ENCODE data around the gene SERPINA1. TPM values are rescaled to one million over a fixed set of nuclear protein-coding genes. Genes with fewer than 3 reads are reported as not detected.
A peak's percentile ranks its signal among the peaks of the same experiment; 100 is the strongest.

Gene SERPINA1
- total RNA-seq, 1 experiment from 2014 or later = 3.2 TPM

DNA sequence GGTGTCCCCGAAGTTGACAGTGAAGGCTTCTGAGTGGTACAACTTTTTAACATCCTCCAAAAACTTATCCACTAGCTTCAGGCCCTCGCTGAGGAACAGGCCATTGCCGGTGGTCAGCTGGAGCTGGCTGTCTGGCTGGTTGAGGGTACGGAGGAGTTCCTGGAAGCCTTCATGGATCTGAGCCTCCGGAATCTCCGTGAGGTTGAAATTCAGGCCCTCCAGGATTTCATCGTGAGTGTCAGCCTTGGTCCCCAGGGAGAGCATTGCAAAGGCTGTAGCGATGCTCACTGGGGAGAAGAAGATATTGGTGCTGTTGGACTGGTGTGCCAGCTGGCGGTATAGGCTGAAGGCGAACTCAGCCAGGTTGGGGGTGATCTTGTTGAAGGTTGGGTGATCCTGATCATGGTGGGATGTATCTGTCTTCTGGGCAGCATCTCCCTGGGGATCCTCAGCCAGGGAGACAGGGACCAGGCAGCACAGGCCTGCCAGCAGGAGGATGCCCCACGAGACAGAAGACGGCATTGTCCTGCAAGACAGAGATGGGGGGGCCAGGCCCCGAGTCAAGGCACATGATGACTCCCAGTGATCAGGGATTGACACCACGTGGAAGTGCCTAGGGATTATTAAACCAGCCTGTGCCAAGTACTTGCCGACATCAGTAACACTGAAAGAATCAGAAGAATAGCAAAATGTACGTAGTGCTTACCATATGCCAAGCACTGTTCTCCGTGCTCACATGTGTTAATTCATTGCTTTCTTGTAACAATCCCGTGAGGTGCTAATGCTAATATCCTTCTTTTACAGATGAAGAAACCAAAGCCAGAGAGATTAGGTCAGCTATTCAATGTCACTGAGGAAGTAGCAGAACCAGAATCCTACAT, 5.4 kb downstream of the SERPINA1 start:
- DNase-seq (ENCODE audit: low spot score) = no peak

DNA sequence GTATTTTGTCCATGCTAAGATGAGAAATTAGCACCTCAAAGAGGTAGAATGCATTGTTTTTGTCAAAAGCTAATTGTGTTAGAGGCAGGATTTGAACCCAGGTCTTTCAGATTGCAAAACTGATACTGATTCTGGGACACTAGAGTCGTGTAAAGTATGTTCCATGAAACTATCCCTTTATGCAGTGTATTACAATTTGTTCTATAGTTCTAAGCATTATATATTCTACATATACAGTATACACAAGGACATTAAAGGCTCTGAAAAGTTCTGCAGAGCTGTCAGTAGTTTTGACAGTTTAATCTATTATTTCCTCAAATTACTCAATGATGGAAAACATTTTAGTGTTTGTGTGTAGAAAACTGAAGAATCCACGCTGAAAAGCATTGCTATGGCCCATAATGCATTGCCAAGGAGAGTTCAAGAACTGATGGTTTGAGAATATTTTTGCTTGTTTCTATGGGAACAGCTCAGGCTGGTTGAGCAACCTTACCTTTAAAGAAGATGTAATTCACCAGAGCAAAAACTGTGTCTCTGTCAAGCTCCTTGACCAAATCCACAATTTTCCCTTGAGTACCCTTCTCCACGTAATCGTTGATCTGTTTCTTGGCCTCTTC, 6.2 kb downstream of the SERPINA1 start:
- DNase-seq (ENCODE audit: low spot score) = no peak

DNA sequence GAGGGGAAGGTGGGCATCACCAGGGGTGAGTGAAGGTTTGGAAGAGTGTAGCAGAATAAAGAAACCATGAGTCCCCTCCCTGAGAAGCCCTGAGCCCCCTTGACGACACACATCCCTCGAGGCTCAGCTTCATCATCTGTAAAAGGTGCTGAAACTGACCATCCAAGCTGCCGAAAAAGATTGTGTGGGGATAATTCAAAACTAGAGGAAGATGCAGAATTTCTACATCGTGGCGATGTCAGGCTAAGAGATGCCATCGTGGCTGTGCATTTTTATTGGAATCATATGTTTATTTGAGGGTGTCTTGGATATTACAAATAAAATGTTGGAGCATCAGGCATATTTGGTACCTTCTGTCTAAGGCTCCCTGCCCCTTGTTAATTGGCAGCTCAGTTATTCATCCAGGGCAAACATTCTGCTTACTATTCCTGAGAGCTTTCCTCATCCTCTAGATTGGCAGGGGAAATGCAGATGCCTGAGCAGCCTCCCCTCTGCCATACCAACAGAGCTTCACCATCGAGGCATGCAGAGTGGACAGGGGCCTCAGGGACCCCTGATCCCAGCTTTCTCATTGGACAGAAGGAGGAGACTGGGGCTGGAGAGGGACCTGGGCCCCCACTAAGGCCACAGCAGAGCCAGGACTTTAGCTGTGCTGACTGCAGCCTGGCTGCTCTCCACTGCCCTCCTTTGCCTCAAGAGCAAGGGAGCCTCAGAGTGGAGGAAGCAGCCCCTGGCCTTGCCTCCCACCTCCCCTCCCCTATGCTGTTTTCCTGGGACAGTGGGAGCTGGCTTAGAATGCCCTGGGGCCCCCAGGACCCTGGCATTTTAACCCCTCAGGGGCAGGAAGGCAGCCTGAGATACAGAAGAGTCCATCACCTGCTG, 7.0 kb downstream of the SERPINA1 start:
- no peak for DNase-seq (ENCODE audit: low spot score)

DNA sequence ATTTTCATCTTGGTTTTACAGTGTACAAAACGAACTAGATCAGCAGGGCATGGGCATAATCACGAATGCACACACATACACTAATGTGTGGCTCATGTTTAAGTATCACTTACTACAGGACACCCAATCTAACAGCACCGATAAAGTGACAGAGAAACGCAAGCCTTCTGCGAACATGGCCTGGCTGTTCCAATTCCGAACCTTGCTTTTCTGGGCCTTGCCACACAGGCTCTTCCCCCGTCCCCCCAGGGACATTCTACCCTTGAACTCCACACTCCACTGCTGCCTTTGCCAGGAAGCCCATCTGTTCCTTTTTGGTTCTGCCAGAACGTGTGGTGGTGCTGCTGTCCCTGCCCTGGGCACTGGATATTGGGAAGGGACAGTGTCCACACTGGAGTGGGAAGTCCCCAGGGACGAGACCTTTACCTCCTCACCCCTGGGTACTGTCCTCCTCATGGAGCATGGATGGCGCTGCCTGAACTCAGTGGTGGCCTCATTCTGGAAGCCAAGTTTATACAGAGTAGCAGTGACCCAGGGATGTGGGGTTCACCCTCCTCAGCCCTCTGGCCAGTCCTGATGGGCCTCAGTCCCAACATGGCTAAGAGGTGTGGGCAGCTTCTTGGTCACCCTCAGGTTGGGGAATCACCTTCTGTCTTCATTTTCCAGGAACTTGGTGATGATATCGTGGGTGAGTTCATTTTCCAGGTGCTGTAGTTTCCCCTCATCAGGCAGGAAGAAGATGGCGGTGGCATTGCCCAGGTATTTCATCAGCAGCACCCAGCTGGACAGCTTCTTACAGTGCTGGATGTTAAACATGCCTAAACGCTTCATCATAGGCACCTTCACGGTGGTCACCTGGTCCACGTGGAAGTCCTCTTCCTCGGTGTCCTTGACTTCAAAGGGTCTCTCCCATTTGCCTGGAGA, 7.9 kb downstream of the SERPINA1 start:
- DNase-seq (ENCODE audit: low spot score) = no peak

DNA sequence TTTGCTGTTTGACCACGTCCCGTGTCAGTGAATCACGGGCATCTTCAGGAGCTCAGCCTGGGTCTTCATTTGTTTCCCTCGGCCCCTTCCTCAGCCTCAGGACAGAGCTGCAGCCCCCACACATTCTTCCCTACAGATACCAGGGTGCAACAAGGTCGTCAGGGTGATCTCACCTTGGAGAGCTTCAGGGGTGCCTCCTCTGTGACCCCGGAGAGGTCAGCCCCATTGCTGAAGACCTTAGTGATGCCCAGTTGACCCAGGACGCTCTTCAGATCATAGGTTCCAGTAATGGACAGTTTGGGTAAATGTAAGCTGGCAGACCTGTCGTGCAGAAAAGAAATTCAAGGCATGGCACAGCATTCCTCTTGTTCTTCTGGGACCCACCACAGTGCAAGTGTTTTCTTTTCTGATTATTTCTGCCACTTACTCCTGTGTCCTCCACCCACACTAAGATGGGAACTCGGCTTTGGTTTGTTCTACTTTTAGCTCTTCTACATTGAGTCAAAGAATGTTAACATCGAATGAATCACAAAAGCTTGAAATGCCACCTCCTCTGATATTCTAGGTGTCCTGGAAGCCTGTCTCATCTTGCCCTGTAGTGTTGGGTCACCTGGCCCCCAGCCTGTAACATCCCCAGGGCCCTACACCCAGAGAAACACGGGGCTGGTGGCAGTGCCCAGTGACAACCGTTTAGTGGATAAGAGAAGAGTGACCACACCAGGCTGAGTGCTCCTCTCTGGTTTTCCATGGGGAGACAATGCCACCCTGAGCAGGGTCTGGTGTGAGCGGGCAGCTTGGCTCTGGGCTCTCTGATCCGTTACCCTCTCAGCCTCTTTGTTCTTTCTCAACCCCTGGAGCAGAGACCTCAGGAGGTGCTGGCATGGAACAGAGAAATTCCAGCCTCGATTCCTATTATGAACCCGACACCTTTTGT, 8.8 kb downstream of the SERPINA1 start:
- no peak for DNase-seq (ENCODE audit: low spot score)

DNA sequence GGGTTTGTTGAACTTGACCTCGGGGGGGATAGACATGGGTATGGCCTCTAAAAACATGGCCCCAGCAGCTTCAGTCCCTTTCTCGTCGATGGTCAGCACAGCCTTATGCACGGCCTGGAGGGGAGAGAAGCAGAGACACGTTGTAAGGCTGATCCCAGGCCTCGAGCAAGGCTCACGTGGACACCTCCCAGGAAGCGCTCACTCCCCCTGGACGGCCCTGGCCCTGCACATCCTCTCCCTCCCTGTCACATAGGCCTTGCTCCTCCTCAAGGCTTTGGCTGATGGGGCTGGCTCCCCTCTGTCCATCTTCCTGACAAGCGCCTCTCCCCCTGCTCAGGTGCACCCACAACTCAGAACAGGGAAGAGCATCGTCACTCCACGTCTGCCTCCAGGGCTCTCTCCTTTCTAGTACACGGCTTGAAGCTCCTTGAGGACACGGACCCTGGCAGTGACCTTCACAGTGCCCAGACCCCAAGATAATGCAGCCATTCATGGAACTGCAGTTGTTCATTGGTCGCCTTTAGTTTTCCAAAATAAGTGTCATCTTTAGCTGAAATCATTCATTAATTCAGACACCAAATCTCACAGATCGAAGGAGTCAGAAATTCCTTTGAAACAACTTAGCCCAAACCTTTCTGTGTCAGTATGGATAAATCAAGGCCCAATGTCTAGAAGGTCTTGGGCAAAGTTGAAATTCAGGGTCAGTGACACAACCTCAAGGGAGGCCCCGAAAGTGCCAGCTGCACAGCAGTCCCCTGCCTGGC, 9.7 kb downstream of the SERPINA1 start:
- DNase-seq (ENCODE audit: low spot score) = no peak

DNA sequence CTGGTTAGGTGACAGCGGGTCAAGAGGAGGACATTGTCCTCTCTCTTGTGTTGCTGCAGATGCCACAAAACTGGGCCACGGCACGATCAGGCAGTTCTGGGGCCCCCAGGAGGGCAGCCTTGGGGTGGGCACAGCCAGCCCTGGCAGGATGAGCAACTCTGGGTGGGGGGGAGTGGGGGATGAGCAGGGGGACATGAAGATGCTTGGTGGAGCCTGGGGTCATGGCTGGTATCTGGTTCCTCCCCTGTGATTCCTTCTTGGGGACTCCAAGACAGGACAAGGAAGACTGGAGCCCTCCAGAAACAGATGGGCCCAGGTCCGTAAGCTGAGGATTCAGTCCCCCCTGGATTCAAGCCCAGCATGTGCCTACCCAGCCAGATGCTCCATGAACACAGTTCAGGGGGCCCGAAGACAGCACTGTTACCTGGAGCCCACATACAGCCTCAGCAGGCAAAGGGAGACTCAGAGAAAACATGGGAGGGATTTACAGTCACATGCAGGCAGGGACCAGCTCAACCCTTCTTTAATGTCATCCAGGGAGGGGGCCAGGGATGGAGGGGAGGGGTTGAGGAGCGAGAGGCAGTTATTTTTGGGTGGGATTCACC, 10.4 kb downstream of the SERPINA1 start:
- DNase-seq (ENCODE audit: low spot score) = no peak

DNA sequence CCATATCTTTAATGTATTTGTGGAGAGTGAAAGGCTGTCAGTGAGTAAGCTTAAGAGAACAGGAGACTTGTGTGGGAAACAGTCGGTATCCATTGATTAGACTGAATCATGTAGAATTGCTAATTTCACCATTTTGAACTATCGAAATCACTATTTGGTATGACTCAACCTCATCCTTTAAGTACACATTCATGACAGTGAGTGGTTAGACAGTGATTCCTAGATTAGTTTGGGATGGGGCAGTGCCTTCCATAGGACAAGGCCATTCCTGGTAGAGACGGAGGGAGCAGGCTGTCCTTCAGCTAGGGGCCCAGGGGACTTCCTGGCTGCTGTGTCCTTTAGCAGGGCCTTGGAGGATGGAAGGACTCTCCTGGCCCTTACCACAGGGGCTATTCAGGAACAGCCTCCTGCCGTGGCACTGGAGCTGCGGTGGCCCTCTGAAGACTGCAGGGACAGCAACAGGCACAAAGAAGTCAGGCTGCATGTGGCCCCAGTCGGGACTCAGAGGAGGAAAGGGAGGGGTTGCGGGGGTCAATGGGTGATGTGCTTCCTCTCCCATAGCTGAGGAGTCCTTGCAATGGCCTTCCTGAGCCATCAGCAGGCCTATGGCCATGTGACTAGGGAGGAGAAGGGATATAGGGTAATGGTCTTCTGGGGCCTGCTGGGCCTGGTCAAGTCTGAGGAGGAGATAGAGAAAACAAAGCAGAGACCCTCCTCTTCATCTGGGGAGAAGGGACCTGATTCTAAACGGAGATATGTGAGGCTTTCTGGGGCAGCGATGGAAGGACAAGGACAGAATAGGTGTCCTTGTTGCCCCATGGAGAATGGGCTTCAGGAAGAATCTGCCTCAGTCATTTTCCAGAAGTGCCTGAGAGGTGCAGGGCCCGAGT, 11.2 kb downstream of the SERPINA1 start:
- no peak for DNase-seq (ENCODE audit: low spot score)

DNA sequence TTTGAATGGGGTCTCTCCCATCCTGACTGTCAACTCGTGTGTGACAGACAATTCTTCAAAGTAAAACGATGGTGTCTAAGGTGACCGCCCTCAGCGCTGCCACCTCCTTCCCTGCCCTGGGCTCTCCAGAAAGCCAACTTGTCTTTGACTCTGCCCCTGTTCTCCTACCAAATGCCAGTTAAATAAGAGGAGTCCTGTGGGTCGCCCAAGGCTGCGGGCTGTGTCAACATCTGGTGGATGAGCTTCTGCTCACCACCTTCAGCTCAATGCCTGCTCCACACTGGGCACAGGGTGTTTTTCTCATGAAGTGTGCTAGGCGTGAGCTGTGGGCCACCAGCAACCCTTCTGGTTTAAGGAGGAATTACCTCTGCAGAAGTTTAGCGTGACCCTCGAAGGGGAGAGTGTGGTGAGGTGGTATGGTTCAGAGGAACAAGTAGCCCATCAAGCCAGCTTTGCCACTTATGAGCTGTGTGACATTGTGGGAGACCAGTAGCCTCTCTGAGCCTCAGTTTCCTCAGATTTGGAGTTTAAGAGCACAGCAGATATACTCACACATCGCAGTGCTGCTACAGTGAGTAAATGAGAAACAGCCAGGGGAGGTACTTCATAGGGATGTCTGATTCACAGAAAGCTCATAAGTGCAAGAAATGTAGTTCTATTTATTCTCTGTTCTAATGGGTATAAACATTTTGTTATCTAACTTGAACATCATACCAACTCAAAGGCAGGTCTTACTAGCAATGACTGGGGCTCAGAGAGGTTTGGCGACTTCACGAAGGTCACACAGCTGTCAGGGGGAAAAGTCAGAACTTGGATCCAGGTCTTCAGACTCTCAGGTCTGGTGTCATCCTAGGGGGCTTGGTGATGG, 12.1 kb downstream of the SERPINA1 start:
- no peak for DNase-seq (ENCODE audit: low spot score)

DNA sequence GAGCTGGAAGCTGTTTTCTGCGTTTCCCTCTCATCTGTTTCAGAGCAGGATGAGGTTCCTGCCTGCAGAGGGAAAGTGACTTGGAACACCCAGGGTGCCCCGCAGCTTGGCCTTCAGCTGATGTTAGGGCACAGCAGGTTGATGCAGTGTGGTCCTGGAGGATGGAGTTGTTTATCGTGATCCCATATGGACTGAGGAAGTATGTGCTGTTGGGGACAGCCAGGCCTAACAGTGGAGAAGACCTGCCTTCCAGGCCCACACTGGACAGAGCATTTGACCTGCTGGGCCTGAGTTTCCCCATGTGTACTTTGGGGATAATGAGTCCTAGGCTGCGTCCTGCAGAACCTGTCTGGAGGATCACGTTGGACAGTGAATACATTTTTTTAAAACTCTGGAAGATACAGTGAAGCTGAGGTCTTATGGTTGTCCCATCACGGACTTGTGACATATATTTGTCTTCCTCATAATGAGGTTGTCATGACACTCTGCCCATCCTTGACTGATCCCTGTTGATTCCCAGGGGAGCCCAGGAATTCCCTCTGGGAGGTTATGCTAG, 12.8 kb downstream of the SERPINA1 start:
- no peak for DNase-seq (ENCODE audit: low spot score)

DNA sequence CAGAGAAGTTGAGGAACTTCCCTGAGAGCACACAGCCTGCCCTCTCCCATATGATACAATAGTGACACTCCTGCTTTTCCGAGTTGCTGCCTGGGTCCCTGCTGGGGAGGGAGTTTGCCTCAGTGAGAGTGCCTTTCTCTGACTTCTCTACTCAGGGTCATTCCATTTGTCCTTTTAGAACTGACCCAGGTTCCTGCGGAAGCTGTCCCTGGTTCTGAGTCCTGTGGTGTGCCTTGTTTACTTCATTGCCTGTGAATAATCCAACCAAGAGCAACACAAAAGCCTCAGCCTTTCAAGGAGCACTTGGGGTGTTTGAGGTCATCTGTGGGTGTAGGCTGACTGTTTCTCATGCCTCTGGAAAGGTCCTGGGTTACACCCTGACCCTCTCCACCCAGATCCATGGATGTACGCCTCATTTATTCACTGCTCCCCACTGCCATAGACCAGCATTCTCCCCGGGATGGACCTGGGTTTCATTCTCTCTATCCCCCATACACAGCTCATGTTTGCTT, 13.6 kb downstream of the SERPINA1 start:
- no peak for DNase-seq (ENCODE audit: low spot score)

DNA sequence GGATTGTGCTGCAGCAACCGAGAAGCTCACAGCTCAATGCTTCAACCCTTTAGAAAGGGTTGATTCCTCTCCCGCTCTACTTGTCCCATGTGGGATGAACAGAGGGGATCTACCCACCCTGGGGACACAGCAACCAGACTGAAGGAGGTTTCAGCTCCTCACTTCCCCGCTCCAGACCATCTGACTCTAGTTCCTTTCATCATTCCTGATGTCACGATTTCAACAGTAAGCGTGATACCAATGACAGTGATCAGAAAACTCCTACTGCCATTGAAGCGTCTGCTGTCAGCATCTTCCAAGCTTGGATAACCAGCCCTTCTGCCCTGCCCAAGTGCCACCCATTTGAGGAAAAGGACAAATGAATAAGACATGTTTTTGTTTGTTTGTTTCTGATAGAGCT, 14.3 kb downstream of the SERPINA1 start:
- no peak for DNase-seq (ENCODE audit: low spot score)

DNA sequence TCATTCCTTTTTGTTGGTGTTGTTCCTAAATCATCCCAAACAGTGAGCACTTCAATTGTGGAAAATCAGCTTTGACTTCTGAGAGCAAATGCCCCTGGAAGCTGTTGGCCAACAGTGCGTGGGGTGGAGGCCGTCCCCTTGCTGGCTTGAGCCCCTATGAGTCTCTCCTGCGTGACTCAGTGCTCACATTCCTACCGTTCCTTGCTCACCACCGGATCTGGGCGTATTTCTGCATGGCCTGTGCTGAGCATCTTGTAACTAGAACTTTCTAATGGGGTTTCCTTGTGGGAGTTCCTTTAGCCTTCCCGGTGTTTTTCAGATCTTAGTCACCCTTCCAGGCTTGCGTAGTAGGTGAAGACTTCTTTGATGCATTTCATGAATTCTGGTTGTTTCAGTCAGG, 14.7 kb downstream of the SERPINA1 start:
- peak; percentile 79 for DNase-seq (ENCODE audit: low spot score)

DNA sequence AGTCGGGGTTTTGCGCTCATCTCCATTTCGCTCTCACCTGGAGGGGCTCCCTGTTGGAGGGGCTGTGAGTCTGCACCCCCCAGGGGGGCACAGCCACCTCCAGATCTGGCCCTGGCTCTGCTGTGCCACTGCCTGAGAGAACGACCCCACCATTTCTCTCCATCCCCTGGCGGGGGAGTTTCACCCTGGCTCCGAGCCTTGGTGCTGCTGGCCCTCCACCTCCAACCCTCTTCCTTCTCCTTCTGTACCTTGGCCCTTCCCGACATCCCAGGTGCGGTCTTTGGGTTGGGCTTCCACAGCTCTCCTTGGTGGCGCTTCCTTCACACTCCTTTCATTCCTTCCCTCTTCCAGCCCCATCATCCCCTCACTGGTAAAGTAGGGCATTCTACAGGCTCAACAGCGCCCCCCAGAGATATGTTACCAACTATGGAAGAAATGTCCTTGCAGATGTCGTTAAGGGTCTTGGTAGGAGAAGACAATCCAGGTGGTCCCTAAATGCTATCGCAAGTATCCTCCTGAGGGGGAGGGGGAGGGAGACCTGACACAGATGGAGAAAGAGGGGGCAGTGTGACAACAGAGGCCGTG, 16.3 kb downstream of the SERPINA1 start:
- DNase-seq (ENCODE audit: low spot score) = no peak

DNA sequence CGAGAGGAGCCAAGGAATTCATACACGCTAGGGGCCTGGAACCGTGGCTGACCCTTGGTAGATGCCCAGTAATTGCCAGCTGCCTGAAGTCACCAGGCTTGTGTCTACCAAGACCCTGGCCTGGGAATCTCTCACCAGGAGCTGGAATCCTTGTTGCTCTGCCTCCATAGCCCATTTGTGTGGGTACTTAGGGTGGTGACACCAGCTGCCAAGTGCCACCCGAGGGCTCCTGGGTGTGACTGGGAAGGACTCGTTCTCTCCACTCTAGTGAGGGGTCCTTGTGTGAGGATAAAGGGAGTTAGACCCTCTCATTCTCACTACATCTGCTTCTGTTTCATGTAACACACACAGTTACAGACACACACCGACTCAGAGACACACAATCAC, 17.9 kb downstream of the SERPINA1 start:
- DNase-seq (ENCODE audit: low spot score) = no peak

All from H4 (cell line).